Smooth muscle cell (in vitro differentiated cells): ENCODE measurements around the gene PDE2A. TPM values are rescaled to one million over a fixed set of nuclear protein-coding genes. Genes with fewer than 3 reads are reported as not detected.
"Not testable (repeated sequence)": the region's sequence is repeated elsewhere in the genome, so short reads cannot be mapped to it uniquely, and the experiment has no call there.

ENCODE experiments used
- DNase-seq: peaks from one replicate; lab custom pipeline; 2025; ENCODE audit not compliant: unreplicated experiment; lab: John Stamatoyannopoulos, UW
- H2AFZ ChIP-seq: fragments of 200-600 bp; sonication (generic); 2 replicates; pipeline ENCODE4 v1.6.0; 2016; ENCODE audit warnings: antibody characterized with exemption, low read depth, mild to moderate bottlenecking
- H3F3A ChIP-seq: fragments of 200-600 bp; sonication (generic); 2 replicates; pipeline ENCODE4 v1.6.0; 2017; ENCODE audit warnings: antibody characterized with exemption, low read depth
- H3K27ac ChIP-seq: fragments of 200-600 bp; sonication (generic); 2 replicates; pipeline ENCODE4 v1.5.1; 2016; ENCODE audit warnings: low read depth, mild to moderate bottlenecking
- H3K27me3 ChIP-seq: fragments of 200-600 bp; sonication (generic); 2 replicates; pipeline ENCODE4 v1.6.1; 2016; ENCODE audit warnings: low read depth, mild to moderate bottlenecking
- H3K36me3 ChIP-seq: fragments of 200-600 bp; sonication (generic); 2 replicates; pipeline ENCODE4 v1.5.1; 2016; ENCODE audit warnings: low read depth
- H3K4me1 ChIP-seq: fragments of 200-600 bp; sonication (generic); 2 replicates; pipeline ENCODE4 v1.5.1; 2016; ENCODE audit warnings: low read depth
- H3K4me2 ChIP-seq: fragments of 200-600 bp; sonication (generic); 2 replicates; pipeline ENCODE4 v1.6.0; 2016; ENCODE audit warnings: mild to moderate bottlenecking
- H3K4me3 ChIP-seq: fragments of 200-600 bp; sonication (generic); 2 replicates; pipeline ENCODE4 v1.5.1; 2016; ENCODE audit warnings: mild to moderate bottlenecking
- H3K79me2 ChIP-seq: fragments of 200-600 bp; sonication (generic); 2 replicates; pipeline ENCODE4 v1.6.0; 2016; ENCODE audit warnings: low read depth, mild to moderate bottlenecking
- H3K9ac ChIP-seq: fragments of 200-600 bp; sonication (generic); 2 replicates; pipeline ENCODE4 v1.6.0; 2016; ENCODE audit warnings: low read depth
- H3K9me3 ChIP-seq: fragments of 200-600 bp; sonication (generic); replicated peaks from 2 replicates; pipeline ENCODE4 v1.5.1; 2016; ENCODE audit warnings: low read depth
- H4K20me1 ChIP-seq: fragments of 200-600 bp; sonication (generic); 2 replicates; pipeline ENCODE4 v1.6.0; 2016; ENCODE audit warnings: low read depth
- CTCF ChIP-seq: fragments of 200-600 bp; sonication (generic); IDR thresholded peaks from 2 replicates; pipeline ENCODE4 v1.5.1; 2017; ENCODE audit warnings: borderline replicate concordance, mild to moderate bottlenecking, antibody characterized with exemption; ENCODE audit not compliant: insufficient read depth, poor library complexity, severe bottlenecking
- WGBS: methylation state at CpG from one replicate; pipeline ENCODE4 v1.1.7; 2016; ENCODE audit warnings: low lambda C conversion rate; 5-methylcytosine and 5-hydroxymethylcytosine counted together
- polyA plus RNA-seq: library from polyadenylated mRNA; unstranded; fragments of >200 nt; fragmentation: Nextera tagmentation; extraction: Ambion mirVana; gene quantifications from 2 replicates; pipeline ENCODE4 v1.2.1, GENCODE V29; 2016
- total RNA-seq: library from RNA; depleted of rRNA; stranded (reverse); fragments of >200 nt; gene quantifications from 2 replicates; pipeline ENCODE4 v1.2.3, GENCODE V29; 2014

The PDE2A gene
- total and polyA plus RNA-seq, 2 experiments from 2014 or later, result 1.0 TPM; not detected in 1

- Histone ChIP-seq H3K9ac (no peak overlapping the region), H3K36me3 (no peaks in the 10 kb centered on the region), H3K27ac (no peak overlapping the region), H3K4me3 (no peak overlapping the region), H3K9me3 (no peaks in the 10 kb centered on the region), H3K27me3 (no peaks in the 10 kb centered on the region), H4K20me1 (no peaks in the 10 kb centered on the region), H2AFZ (no peak overlapping the region), H3K4me2 (no peak overlapping the region), H3F3A (no peaks in the 10 kb centered on the region), H3K4me1 (no peaks in the 10 kb centered on the region), H3K79me2 (no peaks in the 10 kb centered on the region)
- TF ChIP-seq CTCF, result no peak
- WGBS, result 78% methylated on average over 5 of the region's 5 CpGs
- no peak for DNase-seq
Measured at GRCh38 chr11:72556433-72556832, 117.8 kb downstream of the PDE2A start.

- H3K27ac ChIP-seq, H3K9ac ChIP-seq, H3K4me1 ChIP-seq, H3K4me2 ChIP-seq, H3K79me2 ChIP-seq, H3F3A ChIP-seq, H4K20me1 ChIP-seq, H3K9me3 ChIP-seq, H3K27me3 ChIP-seq, H3K36me3 ChIP-seq, DNase-seq, H3K4me3 ChIP-seq, H2AFZ ChIP-seq: not testable (repeated sequence)
- 100% methylated on average over 3 of the region's 3 CpGs for WGBS
Measured at GRCh38 chr11:72555014-72555522, 119.2 kb downstream of the PDE2A start.

- Histone ChIP-seq H2AFZ (no peak overlapping the region), H3K79me2 (no peaks in the 10 kb centered on the region), H3K4me2 (no peak overlapping the region), H3K9ac (no peak overlapping the region), H3K27ac (no peak overlapping the region), H3K36me3 (no peaks in the 10 kb centered on the region), H3K4me1 (no peaks in the 10 kb centered on the region), H3K27me3 (no peaks in the 10 kb centered on the region), H4K20me1 (no peaks in the 10 kb centered on the region), H3K4me3 (no peak overlapping the region), H3F3A (no peaks in the 10 kb centered on the region), H3K9me3 (no peaks in the 10 kb centered on the region)
- WGBS, result 85% methylated on average over 3 of the region's 3 CpGs
- DNase-seq, result no peak
- no peak for TF ChIP-seq CTCF
Measured at GRCh38 chr11:72553706-72554105, 120.5 kb downstream of the PDE2A start.

- no peak for TF ChIP-seq CTCF
- H3K27ac ChIP-seq, result no peak overlapping the region
- no peak overlapping the region for H3K4me3 ChIP-seq
- H4K20me1 ChIP-seq, result no peaks in the 10 kb centered on the region
- H2AFZ ChIP-seq, result no peak overlapping the region
- DNase-seq, result no peak
- H3K4me2 ChIP-seq, result no peak overlapping the region
- no peaks in the 10 kb centered on the region for H3K79me2 ChIP-seq
- 87% methylated on average over 3 of the region's 3 CpGs for WGBS
- no peaks in the 10 kb centered on the region for H3K27me3 ChIP-seq
- H3K9me3 ChIP-seq, result no peaks in the 10 kb centered on the region
- no peaks in the 10 kb centered on the region for H3F3A ChIP-seq
- H3K9ac ChIP-seq, result no peak overlapping the region
- no peaks in the 10 kb centered on the region for H3K36me3 ChIP-seq
- H3K4me1 ChIP-seq, result no peaks in the 10 kb centered on the region
Measured at GRCh38 chr11:72552399-72552910, 121.8 kb downstream of the PDE2A start.
